MM.1S (cell line): ENCODE results near the gene EVI5.

Experiments
- DNase-seq: peaks from one replicate; pipeline ENCODE4 v3.0.0-alpha.2; 2015
- H2AFZ ChIP-seq: fragments of 300-600 bp; sonication (generic); 2 replicates; pipeline ENCODE4 v1.6.0; 2016; ENCODE audit warnings: antibody characterized with exemption, low read length
- H3F3A ChIP-seq: fragments of 300-600 bp; sonication (generic); 2 replicates; pipeline ENCODE4 v1.6.1; 2016; ENCODE audit warnings: mild to moderate bottlenecking, antibody characterized with exemption, low read length, moderate library complexity, mixed read lengths; ENCODE audit not compliant: insufficient read depth
- H3K27ac ChIP-seq: fragments of 300-600 bp; sonication (generic); 2 replicates; pipeline ENCODE4 v1.5.1; 2016; ENCODE audit warnings: mild to moderate bottlenecking, low read length
- H3K27me3 ChIP-seq: fragments of 300-600 bp; sonication (generic); replicated peaks from 2 replicates; pipeline ENCODE4 v1.6.0; 2016; ENCODE audit warnings: low read length; ENCODE audit not compliant: insufficient read depth
- H3K36me3 ChIP-seq: fragments of 300-600 bp; sonication (generic); replicated peaks from 2 replicates; pipeline ENCODE4 v1.6.1; 2016; ENCODE audit warnings: mild to moderate bottlenecking, low read length, mixed read lengths; ENCODE audit not compliant: insufficient read depth
- H3K4me1 ChIP-seq: fragments of 300-600 bp; sonication (generic); 2 replicates; pipeline ENCODE4 v1.6.1; 2016; ENCODE audit warnings: low read length, mixed read lengths
- H3K4me2 ChIP-seq: fragments of 300-600 bp; sonication (generic); 2 replicates; pipeline ENCODE4 v1.6.0; 2016; ENCODE audit warnings: low read depth, low read length
- H3K4me3 ChIP-seq: fragments of 300-600 bp; sonication (generic); 2 replicates; pipeline ENCODE4 v1.5.1; 2016; ENCODE audit warnings: low read length, mixed read lengths
- H3K79me2 ChIP-seq: fragments of 300-600 bp; sonication (generic); 2 replicates; pipeline ENCODE4 v1.6.1; 2016; ENCODE audit warnings: mixed run types, low read length, mixed read lengths
- H3K9ac ChIP-seq: fragments of 300-600 bp; sonication (generic); 2 replicates; pipeline ENCODE4 v1.6.1; 2016; ENCODE audit warnings: low read length, mixed read lengths
- H3K9me2 ChIP-seq: fragments of 300-600 bp; sonication (generic); replicated peaks from 2 replicates; pipeline ENCODE4 v1.6.1; 2016; ENCODE audit warnings: mild to moderate bottlenecking, low read length, mixed read lengths; ENCODE audit not compliant: insufficient read depth
- H3K9me3 ChIP-seq: fragments of 300-600 bp; sonication (generic); replicated peaks from 2 replicates; pipeline ENCODE4 v1.6.1; 2016; ENCODE audit warnings: mild to moderate bottlenecking, low read length, mixed read lengths; ENCODE audit not compliant: insufficient read depth
- H4K20me1 ChIP-seq: fragments of 300-600 bp; sonication (generic); 2 replicates; pipeline ENCODE4 v1.6.1; 2016; ENCODE audit warnings: mild to moderate bottlenecking, low read length, moderate library complexity, mixed read lengths; ENCODE audit not compliant: insufficient read depth
- CTCF ChIP-seq: fragments of 300-600 bp; sonication (generic); IDR thresholded peaks from 2 replicates; pipeline ENCODE4 v1.5.1; 2016; ENCODE audit warnings: antibody characterized with exemption, low read length, mixed read lengths
- EZH2 ChIP-seq: fragments of 300-600 bp; sonication (generic); optimal IDR thresholded peaks from 2 replicates; pipeline ENCODE3; 2017; ENCODE audit warnings: low read depth, mild to moderate bottlenecking, antibody characterized with exemption, low read length, mixed read lengths
- EZH2phosphoT487 ChIP-seq: fragments of 300-600 bp; sonication (generic); IDR thresholded peaks from 2 replicates; pipeline ENCODE4 v1.6.1; 2018; ENCODE audit warnings: antibody characterized with exemption, low read length

The EVI5 gene

GRCh38 chr1:92713939-92714338 lies 71.0 kb downstream of the EVI5 start:
- no peak overlapping the region for H2AFZ ChIP-seq
- no peaks in the 10 kb centered on the region for H3K79me2 ChIP-seq
- no peaks in the 10 kb centered on the region for H3K9me2 ChIP-seq
- H4K20me1 ChIP-seq, result no peaks in the 10 kb centered on the region
- H3K27me3 ChIP-seq, result no peaks in the 10 kb centered on the region
- DNase-seq, result no peak
- no peak overlapping the region for H3K9ac ChIP-seq
- no peaks in the 10 kb centered on the region for H3K4me1 ChIP-seq
- H3K27ac ChIP-seq, result no peak overlapping the region
- H3K9me3 ChIP-seq, result no peaks in the 10 kb centered on the region
- TF ChIP-seq EZH2phosphoT487, result no peak
- no peak for TF ChIP-seq CTCF
- no peak for TF ChIP-seq EZH2
- H3K4me3 ChIP-seq, result no peak overlapping the region
- no peak overlapping the region for H3K4me2 ChIP-seq
- no peaks in the 10 kb centered on the region for H3K36me3 ChIP-seq
- H3F3A ChIP-seq, result no peaks in the 10 kb centered on the region

- Histone ChIP-seq H3K9me2 (no peaks in the 10 kb centered on the region), H3K9ac (no peak overlapping the region), H3K4me2 (no peak overlapping the region), H2AFZ (no peak overlapping the region), H3K27ac (no peak overlapping the region), H4K20me1 (no peaks in the 10 kb centered on the region), H3K4me3 (no peak overlapping the region), H3K36me3 (no peaks in the 10 kb centered on the region), H3F3A (no peaks in the 10 kb centered on the region), H3K27me3 (no peaks in the 10 kb centered on the region), H3K79me2 (no peaks in the 10 kb centered on the region), H3K9me3 (no peaks in the 10 kb centered on the region), H3K4me1 (no peaks in the 10 kb centered on the region)
- TF ChIP-seq EZH2 (no peak), EZH2phosphoT487 (no peak), CTCF (no peak)
- no peak for DNase-seq
Measured at GRCh38 chr1:92711473-92712165, 73.3 kb downstream of the EVI5 start.

- no peak for DNase-seq
- Histone ChIP-seq H3F3A (no peaks in the 10 kb centered on the region), H3K4me1 (no peaks in the 10 kb centered on the region), H3K27ac (no peak overlapping the region), H4K20me1 (no peaks in the 10 kb centered on the region), H3K79me2 (no peaks in the 10 kb centered on the region), H3K9me2 (no peaks in the 10 kb centered on the region), H3K27me3 (no peaks in the 10 kb centered on the region), H3K9ac (no peak overlapping the region), H3K36me3 (no peaks in the 10 kb centered on the region), H3K4me3 (no peak overlapping the region), H3K9me3 (no peaks in the 10 kb centered on the region), H3K4me2 (no peak overlapping the region), H2AFZ (no peak overlapping the region)
- TF ChIP-seq CTCF (no peak), EZH2phosphoT487 (no peak), EZH2 (no peak)
Measured at GRCh38 chr1:92709738-92710137, 75.2 kb downstream of the EVI5 start.
